Endothelial cell of umbilical vein (primary cell): Measurements from ENCODE around the gene TP53RK. TPM values are rescaled to one million over a fixed set of nuclear protein-coding genes. Genes with fewer than 3 reads are reported as not detected.

Experiments
- BruUV-seq: library from RNA; stranded (reverse); fragments of 400-500 nt; replicated peaks from 2 replicates; lab custom pipeline; 2021; lab: Mats Ljungman, UMichigan
- CTCF ChIA-PET: fragments of 300-600, 350-600 bp; sonication (Branson Sonifier 250); formaldehyde crosslinking; loops from one replicate; lab custom pipeline; 2021; ENCODE audit warnings: antibody characterized with exemption, inconsistent platforms; lab: Charles Lee
- POLR2A ChIA-PET: fragments of 300-600, 350-600 bp; sonication (Branson Sonifier 250); formaldehyde crosslinking; loops from one replicate; lab custom pipeline; 2021; ENCODE audit warnings: antibody characterized with exemption, inconsistent platforms; lab: Charles Lee
- DNase-seq: peaks from one replicate; pipeline ENCODE4 v3.0.0-alpha.2; 2011; ENCODE audit warnings: low read depth, low spot score
- FAIRE-seq: peaks from 2 replicates; lab custom pipeline; 2011; peaks lifted over from hg19 to GRCh38; lab: Jason Lieb, UNC
- H2AFZ ChIP-seq: 2 replicates; pipeline ENCODE4 v1.6.0; 2012; ENCODE audit warnings: low read depth, low read length, control low read depth, inconsistent platforms
- H3K27ac ChIP-seq: 2 replicates; pipeline ENCODE4 v1.5.1; 2011; ENCODE audit warnings: low read depth, mild to moderate bottlenecking, control low read depth, low read length, moderate library complexity; ENCODE audit not compliant: insufficient read depth
- H3K27me3 ChIP-seq, 2 experiments: 2 replicates each; pipeline versions ENCODE4 v1.6.0 to v1.6.1; 2011; ENCODE audit warnings: low read length in 2 of 2, mixed read lengths in 1 of 2; ENCODE audit not compliant: control insufficient read depth in 2 of 2, insufficient read depth in 2 of 2
- H3K36me3 ChIP-seq, 2 experiments: 2 replicates in 1 of 2; 3 replicates in 1 of 2; pipeline ENCODE4 v1.5.1; 2011; ENCODE audit warnings: low read length in 2 of 2, mild to moderate bottlenecking in 1 of 2, moderate library complexity in 1 of 2; ENCODE audit not compliant: control insufficient read depth in 2 of 2, insufficient read depth in 2 of 2; ENCODE audit errors: extremely low read depth in 1 of 2
- H3K4me1 ChIP-seq: 3 replicates; pipeline ENCODE4 v1.5.1; 2011; ENCODE audit warnings: mild to moderate bottlenecking, low read length; ENCODE audit not compliant: control insufficient read depth, insufficient read depth; ENCODE audit errors: extremely low read depth
- H3K4me2 ChIP-seq: 2 replicates; pipeline ENCODE4 v1.6.1; 2011; ENCODE audit warnings: low read length, control low read depth, mixed read lengths; ENCODE audit not compliant: insufficient read depth
- H3K4me3 ChIP-seq, 3 experiments: fragments of 200-600 bp in 1 of 3; sonication (generic), shearing (Covaris generic) in 1 of 3; replicated peaks in 1 of 3; 2 replicates each; pipeline ENCODE4 v1.5.1; 2011 to 2016; ENCODE audit warnings: control low read depth in 3 of 3, low read length in 3 of 3, mild to moderate bottlenecking in 2 of 3, inconsistent platforms in 1 of 3, low read depth in 1 of 3, moderate library complexity in 1 of 3; ENCODE audit not compliant: insufficient read depth in 1 of 3
- H3K79me2 ChIP-seq: 2 replicates; pipeline ENCODE4 v1.6.0; 2012; ENCODE audit warnings: low read length, inconsistent platforms; ENCODE audit not compliant: control insufficient read depth, insufficient read depth
- H3K9ac ChIP-seq: replicated peaks from 2 replicates; pipeline ENCODE3; 2011; ENCODE audit warnings: low read length, control low read depth; ENCODE audit not compliant: insufficient read depth; ENCODE audit errors: extremely low read depth
- H3K9me1 ChIP-seq: replicated peaks from 3 replicates; pipeline ENCODE4 v1.6.0; 2011; ENCODE audit warnings: mild to moderate bottlenecking, low read length; ENCODE audit not compliant: control insufficient read depth, insufficient read depth; ENCODE audit errors: extremely low read depth
- H3K9me3 ChIP-seq: replicated peaks from 2 replicates; pipeline ENCODE4 v1.5.1; 2012; ENCODE audit warnings: low read length, inconsistent platforms; ENCODE audit not compliant: control insufficient read depth, insufficient read depth
- H4K20me1 ChIP-seq: replicated peaks from 2 replicates; pipeline ENCODE3; 2011; ENCODE audit warnings: mild to moderate bottlenecking, low read length; ENCODE audit not compliant: control insufficient read depth, insufficient read depth; ENCODE audit errors: extremely low read depth
- CTCF ChIP-seq, 2 donors: IDR thresholded peaks; 1 replicate in 1 of 2; 2 replicates in 1 of 2; pipeline ENCODE4 v1.5.1; 2011; ENCODE audit warnings: low read length in 2 of 2, mild to moderate bottlenecking in 2 of 2, moderate library complexity in 2 of 2, control low read depth in 1 of 2, inconsistent platforms in 1 of 2, low read depth in 1 of 2; ENCODE audit not compliant: insufficient read depth in 1 of 2; ENCODE audit errors: extremely low read depth in 1 of 2
- EZH2 ChIP-seq: IDR thresholded peaks from 2 replicates; pipeline ENCODE4 v1.6.1; 2012; ENCODE audit warnings: borderline replicate concordance, low read depth, mild to moderate bottlenecking, moderate library complexity, low read length, inconsistent platforms; ENCODE audit not compliant: severe bottlenecking
- FOS ChIP-seq: IDR thresholded peaks from 2 replicates; pipeline ENCODE4 v1.6.1; 2011; ENCODE audit warnings: mild to moderate bottlenecking, low read length, moderate library complexity, borderline replicate concordance; ENCODE audit not compliant: insufficient read depth
- GATA2 ChIP-seq: IDR thresholded peaks from 2 replicates; pipeline ENCODE4 v1.7.0; 2011; ENCODE audit warnings: low read depth, mild to moderate bottlenecking, moderate library complexity, mixed read lengths, low read length; ENCODE audit not compliant: insufficient read length, insufficient read depth
- JUN ChIP-seq: IDR thresholded peaks from 2 replicates; pipeline ENCODE4 v1.6.1; 2011; ENCODE audit warnings: borderline replicate concordance, low read depth; ENCODE audit not compliant: insufficient read length, insufficient read depth
- MAX ChIP-seq: IDR thresholded peaks from 2 replicates; pipeline ENCODE4 v1.6.1; 2011; ENCODE audit not compliant: insufficient read depth, insufficient read length
- MYC ChIP-seq: IDR thresholded peaks from one replicate; pipeline ENCODE4 v1.6.1; 2011; ENCODE audit warnings: mild to moderate bottlenecking, low read depth, low read length
- POLR2A ChIP-seq: IDR thresholded peaks from 2 replicates; pipeline ENCODE4 v1.6.1; 2012; ENCODE audit warnings: low read depth, mild to moderate bottlenecking, control low read depth, low read length
- POLR2AphosphoS5 ChIP-seq: IDR thresholded peaks from 2 replicates; pipeline ENCODE4 v1.6.1; 2012; ENCODE audit warnings: low read depth, mild to moderate bottlenecking, control low read depth, low read length, moderate library complexity; ENCODE audit not compliant: insufficient read depth
- dilution Hi-C: fragments of 300-500 bp; cut with MboI; formaldehyde crosslinking; loops from one replicate; pipeline ENCODE4 v1.15.0; 2019; ENCODE audit warnings: low sequenced_read_pairs; ENCODE audit not compliant: extremely low pct_ligation_motif_present
- intact Hi-C: fragments of 100-400 bp; cut with micrococcal nuclease; formaldehyde crosslinking; loops from one replicate; pipeline ENCODE4 v1.10.0; 2022
- polyA plus RNA-seq, 4 experiments: library from polyadenylated mRNA; depleted of rRNA in 3 of 4; stranded (reverse) in 3 of 4; unstranded in 1 of 4; fragments of >200 nt; gene quantifications; 2 replicates each; pipeline versions ENCODE4 v1.2.1 to v1.2.3, GENCODE V29; 2011 to 2012; ENCODE audit warnings: missing spikeins in 1 of 4
- total RNA-seq: library from RNA; stranded (reverse); gene quantifications from 2 replicates; pipeline ENCODE4 v1.2.3, GENCODE V29; 2021

Gene TP53RK
- total and polyA plus RNA-seq, 2 donors (not counting 3 experiments of a cell fraction or from before 2014, with no cell fraction given) = 7.0 to 13.1 TPM

- Histone ChIP-seq H3K27me3 (peaks cover 3 to 16% of the 10 kb centered on the region in 2 experiments), H3K36me3 (no peaks in the 10 kb centered on the region), H4K20me1 (no peaks in the 10 kb centered on the region), H3K4me1 (no peaks in the 10 kb centered on the region), H3K79me2 (no peaks in the 10 kb centered on the region), H3K4me2 (no peak overlapping the region), H3K9me1 (no peaks in the 10 kb centered on the region), H3K27ac (no peak overlapping the region), H3K9ac (no peak overlapping the region), H3K9me3 (no peaks in the 10 kb centered on the region), H3K4me3 (no peak overlapping the region), H2AFZ (no peak overlapping the region)
- DNase-seq (no peak), FAIRE-seq (no peak)
- ChIA-PET CTCF (interaction anchor here (1.0 to 1.2 kb wide), 3 partner anchors 14 to 105 kb away, joined by 3 read pairs; no protein-coding TSS in a partner anchor), POLR2A (no interaction called here)
- intact Hi-C loops (no loop called here), dilution Hi-C loops (no loop called here)
- TF ChIP-seq JUN (no peak), GATA2 (no peak), POLR2A (no peak), FOS (no peak), MYC (no peak), MAX (no peak), CTCF (IDR thresholded peaks at IDR 0.05; ENCODE audit: extremely low read depth in 1 of 2, insufficient read depth in 1 of 2, low read depth in 1 of 2, low read length in 2 of 2) (no peak), EZH2 (no peak), POLR2AphosphoS5 (no peak)
- BruUV-seq = no TSS peak
These were observed 41.8 kb downstream of the TP53RK start for GRCh38 chr20:46647469-46647868.
